Measurements from ENCODE around the gene ANKRD42. TPM values are rescaled to one million over a fixed set of nuclear protein-coding genes. Genes with fewer than 3 reads are reported as not detected.

ANKRD42 gene
- total RNA-seq, 1 experiment from 2014 or later = 11.0 TPM

DNA sequence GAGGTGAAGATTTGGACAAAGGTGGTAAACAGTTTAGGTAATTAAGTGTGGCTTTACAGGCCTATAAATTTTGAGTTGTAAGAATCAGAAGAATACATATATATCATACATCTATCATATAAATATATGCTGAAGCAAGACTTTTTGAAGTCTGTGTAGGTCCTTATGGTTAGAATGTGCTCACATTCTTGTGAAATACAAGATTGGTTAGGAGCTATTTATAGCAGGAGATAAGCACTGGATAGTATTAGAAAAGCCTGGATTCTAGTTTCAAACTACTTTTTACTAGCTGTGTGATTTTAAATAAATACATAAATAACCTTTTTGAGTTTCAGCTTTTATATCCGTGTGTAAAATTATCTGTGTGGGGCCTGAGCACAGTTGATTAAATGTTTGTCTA, 42.3 kb downstream of the ANKRD42 start:
- H3K27me3 ChIP-seq (replicated peaks; ENCODE audit: insufficient read depth, low read depth, low read length, poor library complexity) = no peaks in the 10 kb centered on the region
- POLR2A ChIA-PET (ENCODE audit: low non-redundant PET) = no interaction called here
- no peaks in the 10 kb centered on the region for H3K36me3 ChIP-seq (ENCODE audit: insufficient read depth, low read length, poor library complexity, severe bottlenecking)
- BruUV-seq (replicated peaks) = no TSS peak
- H3K27ac ChIP-seq (ENCODE audit: low read depth, low read length, poor library complexity, severe bottlenecking) = no peak overlapping the region
- DNase-seq (ENCODE audit: low spot score) = no peak
- no peaks in the 10 kb centered on the region for H3K9me3 ChIP-seq (ENCODE audit: low read depth, low read length, poor library complexity, severe bottlenecking)
- TF ChIP-seq, protein P1, sequence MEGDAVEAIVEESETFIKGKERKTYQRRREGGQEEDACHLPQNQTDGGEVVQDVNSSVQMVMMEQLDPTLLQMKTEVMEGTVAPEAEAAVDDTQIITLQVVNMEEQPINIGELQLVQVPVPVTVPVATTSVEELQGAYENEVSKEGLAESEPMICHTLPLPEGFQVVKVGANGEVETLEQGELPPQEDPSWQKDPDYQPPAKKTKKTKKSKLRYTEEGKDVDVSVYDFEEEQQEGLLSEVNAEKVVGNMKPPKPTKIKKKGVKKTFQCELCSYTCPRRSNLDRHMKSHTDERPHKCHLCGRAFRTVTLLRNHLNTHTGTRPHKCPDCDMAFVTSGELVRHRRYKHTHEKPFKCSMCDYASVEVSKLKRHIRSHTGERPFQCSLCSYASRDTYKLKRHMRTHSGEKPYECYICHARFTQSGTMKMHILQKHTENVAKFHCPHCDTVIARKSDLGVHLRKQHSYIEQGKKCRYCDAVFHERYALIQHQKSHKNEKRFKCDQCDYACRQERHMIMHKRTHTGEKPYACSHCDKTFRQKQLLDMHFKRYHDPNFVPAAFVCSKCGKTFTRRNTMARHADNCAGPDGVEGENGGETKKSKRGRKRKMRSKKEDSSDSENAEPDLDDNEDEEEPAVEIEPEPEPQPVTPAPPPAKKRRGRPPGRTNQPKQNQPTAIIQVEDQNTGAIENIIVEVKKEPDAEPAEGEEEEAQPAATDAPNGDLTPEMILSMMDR (conservative IDR thresholded peaks at IDR 0.05; ENCODE audit: low read depth, low read length) = no peak
- no peak for TF ChIP-seq EZH2 (IDR thresholded peaks at IDR 0.05; ENCODE audit: borderline replicate concordance, low read depth, low read length, poor library complexity, severe bottlenecking)
- H3K4me1 ChIP-seq (ENCODE audit: insufficient read depth, low read length, poor library complexity, severe bottlenecking) = peaks cover 10% of the 10 kb centered on the region
- intact Hi-C loops (cut with micrococcal nuclease; ENCODE audit: unreplicated experiment) = no loop called here
- CTCF ChIA-PET = no interaction called here
- no peak overlapping the region for H3K4me3 ChIP-seq (ENCODE audit: low read depth, low read length, poor library complexity, severe bottlenecking)

DNA sequence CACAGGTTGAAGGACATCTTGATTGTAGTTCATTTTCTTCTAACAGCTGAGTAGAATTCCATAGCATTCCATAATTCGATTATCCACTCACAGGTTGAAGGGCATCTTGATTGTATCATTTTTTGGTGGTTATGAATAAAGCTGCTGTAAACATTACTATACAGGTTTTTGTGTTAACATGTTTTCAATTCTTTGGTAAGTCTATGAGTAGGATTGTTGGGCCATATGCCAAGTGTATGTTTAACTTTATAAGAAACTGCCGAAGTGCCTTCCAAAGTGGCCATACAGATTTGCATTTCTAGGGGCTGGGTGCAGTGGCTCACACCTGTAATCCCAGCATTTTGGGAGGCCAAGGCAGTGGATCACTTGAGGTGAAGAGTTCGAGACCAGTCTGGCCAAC, 44.6 kb downstream of the ANKRD42 start:
- Histone ChIP-seq H3K4me3 (ENCODE audit: low read depth, low read length, poor library complexity, severe bottlenecking) (no peak overlapping the region), H3K36me3 (ENCODE audit: insufficient read depth, low read length, poor library complexity, severe bottlenecking) (no peaks in the 10 kb centered on the region), H3K27me3 (replicated peaks; ENCODE audit: insufficient read depth, low read depth, low read length, poor library complexity) (no peaks in the 10 kb centered on the region), H3K27ac (ENCODE audit: low read depth, low read length, poor library complexity, severe bottlenecking) (no peak overlapping the region), H3K9me3 (ENCODE audit: low read depth, low read length, poor library complexity, severe bottlenecking) (no peaks in the 10 kb centered on the region), H3K4me1 (ENCODE audit: insufficient read depth, low read length, poor library complexity, severe bottlenecking) (peaks cover 10% of the 10 kb centered on the region)
- no peak for DNase-seq (ENCODE audit: low spot score)
- CTCF ChIA-PET = no interaction called here
- POLR2A ChIA-PET (ENCODE audit: low non-redundant PET) = no interaction called here
- BruUV-seq (replicated peaks) = no TSS peak
- no peak for TF ChIP-seq EZH2 (IDR thresholded peaks at IDR 0.05; ENCODE audit: borderline replicate concordance, low read depth, low read length, poor library complexity, severe bottlenecking)
- TF ChIP-seq, protein P1 (conservative IDR thresholded peaks at IDR 0.05; ENCODE audit: low read depth, low read length) = no peak
- intact Hi-C loops (cut with micrococcal nuclease; ENCODE audit: unreplicated experiment) = no loop called here

DNA sequence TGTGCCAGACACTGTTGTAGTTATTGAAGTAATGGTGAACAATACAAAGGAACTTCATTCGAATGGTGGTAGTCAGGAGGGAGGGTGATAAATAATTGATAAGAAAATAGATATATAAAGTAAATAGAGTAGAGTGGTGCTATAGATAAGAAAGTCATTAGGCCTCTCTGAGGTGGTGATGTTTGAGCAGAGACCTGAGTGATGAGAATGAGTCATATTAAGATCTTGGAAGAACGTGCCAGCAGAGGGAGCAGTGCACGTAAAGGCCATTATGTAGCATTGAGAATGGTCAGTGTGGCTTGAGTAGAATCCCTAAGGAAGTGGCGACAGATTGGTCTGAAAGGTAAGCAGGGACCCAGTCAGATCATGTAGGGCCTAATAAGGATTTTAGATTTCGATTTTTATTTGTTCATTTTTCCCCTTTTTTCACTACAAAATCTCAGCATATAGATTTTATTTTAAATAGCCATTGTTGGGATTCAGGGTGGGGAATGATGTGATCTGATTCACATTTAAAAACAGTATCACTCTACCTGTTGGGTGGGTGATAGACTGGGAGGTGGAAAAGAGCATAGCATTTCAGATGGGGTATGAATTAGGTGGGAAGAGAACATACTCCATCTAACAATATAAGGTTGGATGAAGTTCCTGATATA, 47.9 kb downstream of the ANKRD42 start:
- intact Hi-C loops (cut with micrococcal nuclease; ENCODE audit: unreplicated experiment) = loop anchor here (1.0 to 2.0 kb wide), 2 partner anchors 575 to 579 kb away; no protein-coding TSS in a partner anchor
- ChIA-PET CTCF (no interaction called here), POLR2A (ENCODE audit: low non-redundant PET) (no interaction called here)
- Histone ChIP-seq H3K4me3 (ENCODE audit: low read depth, low read length, poor library complexity, severe bottlenecking) (no peak overlapping the region), H3K27me3 (replicated peaks; ENCODE audit: insufficient read depth, low read depth, low read length, poor library complexity) (no peaks in the 10 kb centered on the region), H3K27ac (ENCODE audit: low read depth, low read length, poor library complexity, severe bottlenecking) (no peak overlapping the region), H3K36me3 (ENCODE audit: insufficient read depth, low read length, poor library complexity, severe bottlenecking) (no peaks in the 10 kb centered on the region), H3K4me1 (ENCODE audit: insufficient read depth, low read length, poor library complexity, severe bottlenecking) (peaks cover 10% of the 10 kb centered on the region), H3K9me3 (ENCODE audit: low read depth, low read length, poor library complexity, severe bottlenecking) (no peaks in the 10 kb centered on the region)
- TF ChIP-seq EZH2 (IDR thresholded peaks at IDR 0.05; ENCODE audit: borderline replicate concordance, low read depth, low read length, poor library complexity, severe bottlenecking) = no peak
- TF ChIP-seq, protein P1 (conservative IDR thresholded peaks at IDR 0.05; ENCODE audit: low read depth, low read length) = peak; percentile 85
- BruUV-seq (replicated peaks) = no TSS peak
- peak; percentile 74 for DNase-seq (ENCODE audit: low spot score)

All from A673 (cell line).